ENCODE data around the gene AMPD3. TPM values are rescaled to one million over a fixed set of nuclear protein-coding genes. Genes with fewer than 3 reads are reported as not detected.

Gene AMPD3
- total RNA-seq, 1 experiment from 2014 or later, result 5.9 TPM

DNA sequence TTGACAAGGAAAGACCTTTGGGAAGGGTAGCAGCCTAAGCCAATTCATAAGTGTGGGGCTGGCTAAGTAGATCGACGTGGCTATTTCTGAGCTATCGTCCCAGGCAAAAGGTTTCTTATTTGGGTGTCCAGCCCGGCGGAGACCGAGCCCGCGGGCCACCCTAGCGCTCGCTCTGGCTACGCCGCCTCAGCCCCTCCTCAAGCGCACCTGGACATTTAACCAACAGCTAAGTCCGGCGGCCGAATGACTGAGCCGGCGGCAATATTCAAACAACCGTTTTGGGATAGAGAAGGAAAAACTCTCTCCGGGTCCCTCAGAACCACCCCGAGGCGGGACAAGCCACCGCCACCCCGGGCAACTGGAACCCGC, 85.5 kb downstream of the AMPD3 start:
- Histone ChIP-seq H3K4ac (ENCODE audit: low read depth, low read length) (no peak overlapping the region), H4K8ac (replicated peaks; ENCODE audit: insufficient read length, low read depth, low read length) (no peak overlapping the region), H3K23me2 (ENCODE audit: insufficient read length, low read depth, low read length, poor library complexity, severe bottlenecking) (peaks cover 6% of the 10 kb centered on the region), H2BK5ac (ENCODE audit: insufficient read length, low read length) (no peak overlapping the region), H2BK12ac (ENCODE audit: insufficient read length, low read depth, low read length) (no peak overlapping the region), H3K79me1 (ENCODE audit: insufficient read depth, low read depth, low read length, poor library complexity, severe bottlenecking) (no peaks in the 10 kb centered on the region), H3K4me2 (ENCODE audit: insufficient read depth, insufficient read length, low read length) (peak overlapping the region; percentile 91), H4K5ac (ENCODE audit: insufficient read length, low read depth, low read length) (no peak overlapping the region), H3K18ac (ENCODE audit: insufficient read length, low read depth, low read length) (no peak overlapping the region), H3K79me2 (ENCODE audit: insufficient read depth, low read length) (no peaks in the 10 kb centered on the region), H2AK5ac (ENCODE audit: insufficient read length, low read length) (no peak overlapping the region), H3T11ph (ENCODE audit: low read length) (no peak overlapping the region), H3K27me3 (ENCODE audit: insufficient read depth, low read length) (no peaks in the 10 kb centered on the region), H2BK15ac (ENCODE audit: low read depth, low read length) (no peak overlapping the region), H3K14ac (ENCODE audit: insufficient read depth, low read length) (no peak overlapping the region; the same call in 1 of the 2 replicates), H3K56ac (ENCODE audit: insufficient read length, low read depth, low read length) (no peak overlapping the region), H4K91ac (ENCODE audit: insufficient read length, low read depth, low read length) (no peak overlapping the region), H2BK120ac (ENCODE audit: low read depth, low read length, poor library complexity, severe bottlenecking) (no peak overlapping the region), H3K4me1 (ENCODE audit: insufficient read depth, low read length) (0 out of 2 replicates have a peak, but pooled peaks cover 2% of the 10 kb centered on the region), H2AFZ (ENCODE audit: low read length) (no peak overlapping the region), H2BK20ac (ENCODE audit: low read depth, low read length, poor library complexity, severe bottlenecking) (no peak overlapping the region), H3K23ac (ENCODE audit: insufficient read length, low read depth, low read length) (no peak overlapping the region), H3K27ac (ENCODE audit: insufficient read length, low read depth, low read length) (no peak overlapping the region), H4K20me1 (ENCODE audit: control insufficient read depth, insufficient read depth, insufficient read length) (no peaks in the 10 kb centered on the region), H3K9ac (ENCODE audit: extremely low read depth, insufficient read length, low read length) (peak overlapping the region; percentile 69), H3K9me3 (ENCODE audit: control insufficient read depth, low read depth, low read length) (no peaks in the 10 kb centered on the region)
- Mint-ChIP-seq H3K4me3 (peak overlapping the region; percentile 88 to 92), H3K9me3 (no peaks in the 10 kb centered on the region; a peak in 1 of 5 replicates), H3K27ac (peak overlapping the region in 2 of 3 experiments; percentile 70 to 92; a peak in 1 of 7 replicates), H3K36me3 (ENCODE audit: insufficient read depth in 1 of 3, low read depth in 3 of 3) (no peaks in the 10 kb centered on the region), H3K27me3 (ENCODE audit: low read depth) (peaks cover 7% of the 10 kb centered on the region; the same call in 1 of the 2 replicates), H3K4me1 (peaks cover 11 to 12% of the 10 kb centered on the region in 2 experiments)
- DNase-seq, result peak; percentile 57
- TF ChIP-seq, protein P1, sequence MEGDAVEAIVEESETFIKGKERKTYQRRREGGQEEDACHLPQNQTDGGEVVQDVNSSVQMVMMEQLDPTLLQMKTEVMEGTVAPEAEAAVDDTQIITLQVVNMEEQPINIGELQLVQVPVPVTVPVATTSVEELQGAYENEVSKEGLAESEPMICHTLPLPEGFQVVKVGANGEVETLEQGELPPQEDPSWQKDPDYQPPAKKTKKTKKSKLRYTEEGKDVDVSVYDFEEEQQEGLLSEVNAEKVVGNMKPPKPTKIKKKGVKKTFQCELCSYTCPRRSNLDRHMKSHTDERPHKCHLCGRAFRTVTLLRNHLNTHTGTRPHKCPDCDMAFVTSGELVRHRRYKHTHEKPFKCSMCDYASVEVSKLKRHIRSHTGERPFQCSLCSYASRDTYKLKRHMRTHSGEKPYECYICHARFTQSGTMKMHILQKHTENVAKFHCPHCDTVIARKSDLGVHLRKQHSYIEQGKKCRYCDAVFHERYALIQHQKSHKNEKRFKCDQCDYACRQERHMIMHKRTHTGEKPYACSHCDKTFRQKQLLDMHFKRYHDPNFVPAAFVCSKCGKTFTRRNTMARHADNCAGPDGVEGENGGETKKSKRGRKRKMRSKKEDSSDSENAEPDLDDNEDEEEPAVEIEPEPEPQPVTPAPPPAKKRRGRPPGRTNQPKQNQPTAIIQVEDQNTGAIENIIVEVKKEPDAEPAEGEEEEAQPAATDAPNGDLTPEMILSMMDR (conservative IDR thresholded peaks at IDR 0.05), result no peak
- no CpG with 5 or more reads among the region's 25 CpGs for WGBS (ENCODE audit: extremely low coverage, insufficient read length, low lambda C conversion rate)
